A204.1 (cell line): ENCODE results near the gene VPS36.
"Not testable (repeated sequence)": the region's sequence is repeated elsewhere in the genome, so short reads cannot be mapped to it uniquely, and the experiment has no call there.

ENCODE experiments used
- FAIRE-seq: peaks from 2 replicates; lab custom pipeline; 2012; peaks lifted over from hg19 to GRCh38; lab: Jason Lieb, UNC

The VPS36 gene

GRCh38 chr13:52374873-52375411 is 75.5 kb downstream of the VPS36 start:
- FAIRE-seq, result no peak

DNA sequence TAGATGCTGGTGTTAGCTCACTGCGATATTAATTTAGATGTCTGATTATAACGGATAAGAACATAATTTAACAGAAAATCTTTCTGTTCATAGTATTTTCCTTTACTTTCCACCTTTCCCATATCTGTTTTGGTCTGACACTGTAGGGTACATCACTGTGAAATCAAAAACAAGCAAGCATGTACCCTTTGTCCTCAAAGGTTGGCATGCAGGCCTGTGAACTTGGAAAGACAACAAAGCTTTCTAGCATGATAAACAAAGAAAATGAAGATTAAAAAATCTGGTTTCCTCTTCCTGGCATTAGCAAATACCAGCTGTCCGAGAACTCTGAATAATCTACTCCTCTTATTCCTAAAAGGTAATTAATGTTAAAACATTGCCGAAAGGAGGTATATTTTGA is 76.0 kb downstream of the VPS36 start:
- FAIRE-seq, result no peak

DNA sequence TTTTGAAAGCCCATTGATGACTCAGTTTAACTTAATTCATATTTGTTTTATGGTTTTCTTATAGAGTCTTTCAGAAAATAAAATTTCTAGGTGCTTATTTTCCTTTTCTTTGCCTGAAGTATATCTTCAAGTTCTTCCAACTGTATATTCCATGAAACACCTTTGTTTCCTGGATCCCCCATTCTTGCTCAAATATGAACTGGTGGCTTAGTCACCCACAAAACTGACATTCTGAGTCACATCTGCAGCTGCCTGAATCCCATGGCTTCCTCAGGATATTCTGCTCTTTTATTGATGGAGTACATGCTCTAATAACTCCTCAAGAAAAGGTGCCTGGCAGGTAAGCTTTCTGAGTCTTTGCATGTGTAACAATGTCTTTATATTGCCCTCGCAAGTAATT is 77.2 kb downstream of the VPS36 start:
- FAIRE-seq, result not testable (repeated sequence)

- no peak for FAIRE-seq
Observed at GRCh38 chr13:52371736-52372247, 78.6 kb downstream of the VPS36 start.

DNA sequence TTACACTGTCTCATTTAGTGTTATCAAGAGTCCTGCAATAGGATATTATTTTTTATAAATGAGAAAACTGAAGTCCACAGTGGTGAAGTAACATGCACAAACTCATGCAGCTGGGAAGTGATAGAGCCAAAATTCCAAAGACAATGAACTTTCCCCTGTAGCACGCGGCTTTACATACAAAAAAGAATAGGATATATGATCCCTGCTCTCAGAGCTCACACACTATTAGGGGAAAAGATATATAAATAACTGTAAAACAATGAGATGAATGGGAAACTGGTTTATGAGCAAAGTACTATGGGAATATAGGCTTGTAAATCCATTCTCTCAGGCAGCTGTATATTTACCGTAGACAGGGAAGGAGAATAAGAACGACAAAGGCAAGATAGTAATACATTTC is 84.1 kb downstream of the VPS36 start:
- no peak for FAIRE-seq
